HG02798 (cell line): ENCODE results near the gene ARHGAP6.

ENCODE experiments used
- ATAC-seq: cut with Tn5 transposase; IDR thresholded peaks from one replicate; pipeline ENCODE4 v1.9.1; 2021; ENCODE audit warnings: mild to moderate bottlenecking; ENCODE audit not compliant: unreplicated experiment, poor library complexity

ARHGAP6 gene

DNA sequence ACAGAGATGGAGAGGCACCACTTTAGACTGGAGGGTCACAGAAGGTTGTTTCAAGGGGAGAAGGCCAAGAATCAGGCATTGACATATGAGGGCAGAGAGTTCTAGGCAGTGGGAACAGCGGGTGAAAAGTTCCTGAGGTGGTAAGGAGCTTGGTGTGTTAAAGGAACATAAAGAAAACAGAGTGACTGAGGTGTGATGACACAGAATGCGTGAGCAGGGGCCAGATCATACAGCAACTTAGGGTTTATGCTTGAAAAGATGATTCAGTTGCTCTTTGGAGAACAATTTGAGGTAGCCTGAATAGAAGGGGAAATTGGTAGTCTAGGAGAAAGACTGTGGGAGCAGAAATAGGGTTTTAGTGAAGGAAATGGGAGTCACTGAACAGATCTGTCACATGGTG lies 193.3 kb downstream of the ARHGAP6 start:
- ATAC-seq = no peak

GRCh38 chrX:11470250-11470974 lies 195.3 kb downstream of the ARHGAP6 start:
- ATAC-seq = no peak

- no peak for ATAC-seq
Measured at GRCh38 chrX:11465648-11466411, 199.9 kb downstream of the ARHGAP6 start.

DNA sequence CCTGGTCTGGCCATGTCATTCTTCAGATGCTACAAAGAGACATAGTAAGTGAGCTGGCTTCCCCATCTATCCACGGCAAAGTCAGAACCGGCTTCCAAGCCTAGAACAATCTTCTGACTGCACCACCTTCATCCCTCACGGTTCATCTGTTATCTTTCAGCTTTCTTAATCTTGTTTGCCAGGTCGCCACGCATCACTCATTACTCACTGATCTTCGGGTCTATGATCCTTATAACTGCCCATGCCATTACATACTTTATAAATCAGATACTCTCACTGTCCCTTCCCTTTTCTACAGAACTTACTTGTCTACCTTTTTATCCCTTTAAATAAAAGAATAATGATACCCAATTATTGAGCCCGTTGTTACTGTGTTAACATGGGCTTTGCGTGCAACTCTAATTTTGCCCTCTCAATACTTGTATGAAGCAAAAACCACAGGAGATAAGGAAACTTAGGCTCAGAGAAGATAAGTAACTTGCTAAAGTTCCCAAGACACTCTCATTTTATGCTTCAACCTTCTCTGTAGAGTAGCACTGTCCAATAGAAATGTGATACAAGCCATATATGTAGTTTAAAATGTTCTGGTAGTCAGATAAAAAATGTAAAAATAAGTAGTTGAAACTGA lies 200.8 kb downstream of the ARHGAP6 start:
- no peak for ATAC-seq

GRCh38 chrX:11464380-11464779 lies 201.3 kb downstream of the ARHGAP6 start:
- no peak for ATAC-seq

DNA sequence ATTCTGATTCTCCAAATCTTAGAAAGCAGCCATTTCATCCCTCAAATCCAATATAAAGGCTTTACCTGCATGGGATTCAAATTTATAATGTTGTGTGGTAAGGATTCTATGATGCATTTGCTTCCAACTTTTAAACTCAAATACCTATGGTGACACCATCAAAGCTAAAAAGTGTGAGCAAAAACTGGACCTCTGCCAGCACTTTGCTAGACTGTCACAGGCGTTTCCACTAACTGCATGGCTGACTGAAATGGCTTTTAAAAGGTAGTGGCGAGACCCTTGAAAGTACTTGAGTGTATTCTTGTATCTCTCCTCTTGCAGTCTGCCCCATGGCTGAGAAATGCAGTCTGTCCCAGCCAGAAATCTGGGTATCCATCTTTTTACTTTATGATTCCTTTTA lies 203.1 kb downstream of the ARHGAP6 start:
- no peak for ATAC-seq

DNA sequence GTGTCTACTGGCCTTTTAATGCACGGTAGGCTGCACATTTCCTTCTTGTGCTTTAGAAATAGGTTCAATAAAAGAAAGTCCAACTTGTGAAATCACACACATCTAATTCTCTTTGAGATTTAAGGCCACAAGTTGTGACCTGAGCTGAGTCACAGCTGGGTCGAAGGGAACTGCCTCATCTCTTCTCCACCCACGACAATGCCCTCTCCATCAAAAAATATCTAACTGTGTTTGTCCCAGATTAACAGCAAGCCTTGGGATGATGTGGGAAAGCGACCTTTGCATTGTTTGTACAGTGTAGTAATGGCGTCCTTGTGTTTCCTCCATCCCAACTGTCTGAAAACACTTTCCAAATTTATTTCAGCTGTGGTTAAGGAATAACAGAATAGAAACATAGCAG lies 203.6 kb downstream of the ARHGAP6 start:
- ATAC-seq = no peak

DNA sequence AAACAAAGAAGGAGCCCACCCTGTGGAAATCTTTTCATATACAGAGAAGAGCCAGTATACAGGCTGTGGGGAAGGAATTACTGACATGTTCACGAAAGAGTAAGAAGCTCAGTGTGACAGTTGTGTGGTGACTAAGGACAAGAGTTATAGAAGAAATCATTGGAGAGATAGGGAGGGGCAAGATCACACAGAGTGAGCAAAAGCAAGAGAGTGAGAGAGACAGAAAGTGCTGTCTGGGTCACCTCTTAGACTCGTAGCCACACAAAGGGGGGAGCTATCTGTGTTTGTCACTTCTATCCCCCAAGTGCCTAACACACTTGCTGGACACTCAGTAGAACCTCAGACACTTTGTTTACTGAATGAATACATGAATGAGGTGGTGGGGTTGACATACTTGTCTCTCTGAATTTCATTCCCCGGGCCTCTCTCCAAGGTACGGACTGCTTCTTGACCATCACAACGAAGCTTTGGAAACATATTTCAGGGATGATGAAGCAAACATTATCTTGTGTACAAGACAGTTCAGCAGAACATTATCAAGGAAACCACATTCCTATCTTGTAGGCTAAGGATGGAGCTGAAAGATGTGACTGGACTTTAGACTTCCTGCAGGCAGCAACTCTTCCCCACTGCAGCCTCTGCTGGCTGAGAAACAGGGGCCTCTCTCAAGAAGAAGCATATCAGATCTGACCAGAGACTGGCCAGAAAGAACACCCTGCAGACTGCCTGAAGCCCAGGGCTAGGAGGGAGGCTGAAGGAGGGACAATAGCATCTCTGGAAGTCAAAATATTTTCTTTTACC lies 204.3 kb downstream of the ARHGAP6 start:
- no peak for ATAC-seq

- no peak for ATAC-seq
Measured at GRCh38 chrX:11460347-11460746, 205.4 kb downstream of the ARHGAP6 start.

DNA sequence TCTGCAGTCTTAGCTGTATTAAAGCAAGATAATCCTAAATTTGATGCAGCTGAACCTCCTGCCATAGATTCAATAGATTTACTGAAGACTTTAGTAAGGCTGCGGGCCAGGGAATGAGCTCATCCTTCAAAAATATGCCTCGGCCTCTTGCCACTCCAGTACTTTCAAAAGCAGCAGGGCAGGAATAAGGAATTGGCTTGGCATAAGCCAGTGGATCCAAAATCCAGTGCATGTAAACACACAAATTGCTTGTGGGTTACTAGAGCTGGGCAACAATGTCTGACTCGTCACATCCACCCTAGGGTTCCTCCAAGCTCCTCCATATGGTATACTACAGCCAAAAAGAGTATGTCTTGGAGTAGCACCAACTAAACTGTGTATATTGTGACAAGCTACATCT lies 207.6 kb downstream of the ARHGAP6 start:
- no peak for ATAC-seq

DNA sequence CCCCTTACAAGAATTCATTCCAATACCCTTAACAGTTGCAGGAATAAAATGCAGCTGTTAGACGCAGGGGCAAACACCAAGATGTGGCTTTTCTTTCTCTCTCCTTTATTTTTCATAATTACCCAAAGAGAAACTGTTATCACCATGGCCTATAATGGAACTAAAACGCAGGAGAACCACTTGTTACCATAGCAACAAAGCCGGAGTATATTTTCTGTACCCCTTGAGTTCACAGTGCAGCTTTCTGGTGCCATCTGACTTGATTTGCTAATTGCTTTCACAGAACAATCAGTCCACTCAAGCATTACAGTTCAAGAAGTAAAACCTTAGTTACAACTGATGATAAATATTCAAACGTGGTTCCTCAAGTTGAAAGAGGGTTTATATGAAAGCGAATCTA lies 214.6 kb downstream of the ARHGAP6 start:
- ATAC-seq = no peak

- ATAC-seq = no peak
Measured at GRCh38 chrX:11450354-11450753, 215.4 kb downstream of the ARHGAP6 start.

GRCh38 chrX:11449613-11450012 lies 216.1 kb downstream of the ARHGAP6 start:
- no peak for ATAC-seq

DNA sequence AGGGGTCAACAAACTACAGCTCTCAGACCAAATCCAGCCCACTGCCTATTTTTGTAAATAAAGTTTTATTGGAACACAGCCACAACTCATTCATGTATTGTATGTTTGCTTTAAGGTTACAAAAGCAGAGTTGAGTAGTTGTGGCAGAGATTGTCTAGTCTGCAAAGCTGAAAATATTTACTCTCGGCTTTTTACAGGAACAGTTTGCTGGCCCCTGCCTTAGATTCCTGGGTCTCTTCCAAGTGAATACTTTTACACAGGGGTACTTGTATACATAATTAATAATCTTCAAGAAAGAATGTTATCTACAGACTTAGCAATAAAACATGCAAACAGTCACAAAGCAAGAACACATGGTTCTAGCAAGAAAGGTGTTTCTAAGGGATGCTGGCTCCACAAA lies 218.3 kb downstream of the ARHGAP6 start:
- ATAC-seq = no peak

DNA sequence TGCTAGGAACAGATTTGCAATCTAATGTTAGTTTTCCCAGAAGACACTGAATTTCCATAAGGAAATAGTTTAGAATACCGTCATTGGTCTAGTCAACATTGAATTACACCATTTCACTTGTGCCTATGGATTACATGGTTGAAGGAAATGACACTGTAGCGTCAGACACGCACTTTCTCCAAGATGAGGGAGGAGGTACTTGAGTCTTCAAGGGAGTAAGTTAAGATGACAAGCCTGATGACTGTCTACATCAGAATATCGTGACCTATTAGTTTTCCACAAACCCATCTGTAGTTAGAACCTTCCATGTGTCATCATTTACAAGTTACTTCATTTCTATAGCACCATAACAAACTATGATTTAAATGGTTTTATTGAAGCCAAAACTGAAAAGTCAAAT lies 218.8 kb downstream of the ARHGAP6 start:
- no peak for ATAC-seq

GRCh38 chrX:11446336-11446735 lies 219.4 kb downstream of the ARHGAP6 start:
- no peak for ATAC-seq

- ATAC-seq = no peak
Measured at GRCh38 chrX:11445540-11445939, 220.2 kb downstream of the ARHGAP6 start.

- ATAC-seq = no peak
Measured at GRCh38 chrX:11444052-11444451, 221.7 kb downstream of the ARHGAP6 start.

- ATAC-seq = no peak
Measured at GRCh38 chrX:11439846-11440245, 225.9 kb downstream of the ARHGAP6 start.

DNA sequence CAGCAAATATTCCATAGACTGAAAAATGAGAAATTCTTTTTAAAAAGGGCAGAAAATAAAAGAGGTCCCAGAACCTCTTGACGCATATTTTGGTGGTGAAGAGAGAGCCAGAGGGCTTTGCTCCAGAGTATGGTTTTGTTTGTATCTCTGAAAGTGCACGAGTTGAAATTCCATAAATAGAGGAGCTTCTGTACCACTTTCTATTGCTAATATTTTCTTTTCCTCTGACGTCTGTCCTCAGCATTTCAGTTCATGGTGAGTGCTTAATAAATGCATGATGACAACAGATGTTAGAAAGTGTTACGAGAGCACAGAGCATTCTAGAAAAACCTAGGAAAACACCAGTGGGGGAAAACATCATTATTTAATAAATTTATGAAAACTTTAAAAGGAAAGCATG lies 227.0 kb downstream of the ARHGAP6 start:
- no peak for ATAC-seq

DNA sequence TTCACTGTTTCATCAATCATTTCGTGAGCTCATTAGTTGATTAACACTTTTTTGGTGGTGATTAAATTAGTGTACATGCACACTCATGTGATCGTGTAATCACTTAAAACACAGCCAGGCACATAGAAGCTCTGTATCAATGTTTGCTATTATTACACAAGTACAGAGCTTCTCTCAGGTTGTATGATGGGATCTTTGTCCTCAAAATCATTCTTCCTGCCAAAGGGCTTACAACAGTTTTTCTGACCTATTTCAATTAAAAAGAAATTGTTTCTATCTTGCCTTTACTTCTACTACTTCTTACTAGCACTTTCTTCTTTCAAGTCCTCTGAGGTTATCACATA lies 227.4 kb downstream of the ARHGAP6 start:
- ATAC-seq = no peak
